HG03442 (cell line): ENCODE results near the gene PNKP.

Source experiments
- ATAC-seq: cut with Tn5 transposase; IDR thresholded peaks from one replicate; pipeline ENCODE4 v1.9.1; 2021; ENCODE audit warnings: mild to moderate bottlenecking, moderate library complexity; ENCODE audit not compliant: unreplicated experiment

Gene PNKP

DNA sequence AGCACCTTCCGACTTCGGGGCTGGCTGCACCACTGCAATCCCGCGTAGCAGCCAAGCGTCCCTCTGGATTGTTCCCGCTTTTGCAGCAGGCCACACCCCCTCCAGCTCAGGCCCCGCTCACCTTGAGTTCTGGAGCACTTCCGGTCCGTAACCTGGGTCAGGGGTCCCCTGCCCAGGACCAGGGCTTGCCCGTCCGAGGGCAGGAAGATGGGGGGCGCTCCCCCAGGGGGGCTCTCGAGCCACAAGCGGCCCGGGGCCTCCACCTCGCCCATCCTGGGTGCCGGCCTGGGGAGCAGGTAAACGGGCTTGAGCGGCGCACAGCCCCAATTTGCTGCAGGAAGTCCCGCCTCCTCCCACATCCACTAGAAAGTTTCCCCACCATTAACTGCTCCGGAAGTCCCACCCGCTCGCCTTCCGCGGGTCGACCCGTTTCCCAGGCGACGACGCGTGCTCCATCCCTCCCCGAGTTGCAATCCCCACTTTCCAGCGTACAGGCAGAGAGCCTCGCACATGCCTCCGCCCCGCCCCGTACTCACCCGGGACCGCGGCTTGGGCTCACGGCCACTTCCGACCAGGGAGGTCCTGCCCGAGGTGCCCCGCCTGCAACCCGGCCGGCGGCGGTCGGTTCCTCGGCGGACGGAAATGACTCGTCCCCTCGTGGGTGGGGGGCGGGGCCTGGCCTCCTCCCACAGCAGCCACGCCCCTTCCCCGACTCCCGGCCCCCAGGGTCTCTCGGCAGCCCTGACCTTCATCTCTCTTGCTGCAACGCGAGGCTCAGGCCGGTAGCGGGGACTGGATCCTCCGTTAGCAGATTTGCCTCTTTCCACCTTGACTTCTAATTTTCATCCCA is at the start of gene PNKP:
TSS of gene PNKP (minus strand) at position 644 of the 850 bp plus-strand sequence. CDS start at position 272, 372 bp downstream.
- ATAC-seq: peak; percentile 34

DNA sequence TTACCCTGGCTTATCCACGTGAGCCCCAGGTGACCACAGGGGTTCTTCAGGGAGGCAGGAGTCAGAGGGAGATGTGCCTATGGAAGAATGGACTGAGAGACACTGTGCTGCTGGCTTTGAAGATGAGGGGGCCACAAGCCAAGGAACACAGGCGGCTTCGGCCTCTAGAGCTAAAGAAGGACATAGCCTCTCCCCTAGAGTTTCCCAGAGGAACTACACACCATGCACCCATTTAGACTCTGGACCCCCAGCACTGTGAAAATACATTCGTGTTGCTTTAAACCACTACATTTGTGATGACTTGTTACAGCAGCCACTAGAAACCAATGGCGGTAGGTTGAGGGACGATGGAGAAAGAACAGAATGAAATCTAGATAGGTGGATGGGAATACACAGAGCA is 47.9 kb upstream of the PNKP start:
- ATAC-seq: no peak

DNA sequence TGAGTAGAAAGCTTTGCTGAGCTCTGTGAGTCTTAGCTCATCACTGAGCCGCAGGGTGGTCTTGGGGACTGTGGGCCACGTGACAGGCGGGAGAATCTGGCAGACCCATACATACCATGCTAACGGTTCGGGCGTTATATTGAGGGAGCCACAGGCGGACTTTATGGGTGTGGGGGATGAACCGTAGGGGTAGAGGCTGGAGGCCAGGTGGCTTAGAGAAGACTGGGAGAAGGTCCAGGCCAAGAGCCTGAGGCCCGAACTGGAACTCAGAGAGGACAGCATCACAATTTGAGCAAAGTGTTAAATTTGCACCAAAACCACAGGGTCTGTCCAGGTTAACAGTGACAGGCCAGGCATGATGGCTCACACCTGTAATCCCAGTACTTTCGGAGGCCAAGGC is 46.3 kb upstream of the PNKP start:
- no peak for ATAC-seq

DNA sequence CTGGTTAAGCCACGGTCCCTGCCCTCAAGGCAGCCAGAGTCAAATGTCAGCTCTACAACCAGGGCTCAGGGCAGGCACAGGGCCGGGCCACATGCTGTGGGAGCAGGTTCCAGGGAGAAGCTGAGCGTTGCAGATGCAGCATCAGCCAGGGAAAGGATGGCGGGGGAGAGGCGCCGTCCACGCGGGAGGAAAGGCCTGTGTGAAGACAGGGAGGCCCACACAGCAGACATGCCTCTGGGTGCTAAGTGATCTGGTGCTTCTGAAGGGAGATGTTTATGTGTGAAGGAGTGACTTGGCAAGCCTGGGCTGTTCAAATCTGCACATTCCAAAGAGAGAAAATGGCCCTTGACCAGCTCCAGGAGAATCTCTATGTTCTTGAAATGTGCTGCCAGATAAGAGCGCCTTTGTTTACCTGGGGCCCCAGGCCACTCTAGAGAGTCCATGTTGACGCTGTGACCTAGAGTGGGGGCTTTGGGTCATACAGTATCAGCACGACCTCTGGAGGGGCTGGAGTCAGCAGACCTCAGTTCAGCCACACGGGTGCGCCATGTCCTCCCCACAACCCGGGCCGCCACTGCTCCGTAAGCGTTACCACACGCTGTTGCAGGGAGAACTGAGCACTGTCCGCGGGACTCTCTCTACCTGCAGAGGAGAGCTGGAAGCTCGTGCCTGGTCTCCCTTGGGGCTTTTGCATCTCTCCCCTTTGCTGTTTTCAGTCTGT is 45.7 kb upstream of the PNKP start:
- ATAC-seq: no peak

DNA sequence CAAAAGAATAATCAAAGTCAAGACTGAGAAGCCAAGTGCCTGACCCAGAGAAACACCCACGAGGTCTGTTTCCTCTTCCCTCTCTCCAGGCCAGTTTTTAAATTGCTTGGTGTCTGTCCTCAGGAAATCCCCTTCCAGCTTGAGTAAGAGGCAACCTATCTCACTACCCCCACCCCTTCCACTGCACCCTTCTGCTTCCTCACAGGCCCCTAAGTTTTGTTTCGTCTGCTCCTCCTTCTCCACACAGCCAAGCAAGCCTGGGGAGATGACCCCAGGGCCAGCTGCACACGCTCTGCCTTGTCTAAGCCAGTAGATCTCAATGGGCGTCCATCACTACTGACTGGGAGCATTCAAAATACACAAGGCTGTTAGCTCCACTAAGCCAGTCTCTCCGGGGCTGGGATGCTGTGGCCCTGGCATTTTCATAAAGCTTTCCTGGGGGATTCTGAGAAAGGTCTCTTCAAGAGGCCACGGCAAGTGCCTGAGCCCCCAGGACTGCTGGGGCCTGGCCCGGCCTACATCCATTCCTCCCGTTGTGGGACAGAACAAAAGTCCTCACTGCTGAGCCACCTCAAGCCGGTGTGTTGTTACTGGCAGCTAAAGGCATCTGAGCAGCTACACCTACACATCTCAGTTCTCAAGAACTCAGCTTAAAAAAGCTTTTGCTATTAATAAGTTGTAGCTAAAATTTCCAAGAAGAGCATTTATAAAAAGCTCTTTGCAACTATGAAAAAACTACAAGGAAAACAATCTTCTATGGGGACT is 44.2 kb upstream of the PNKP start:
- ATAC-seq: peak; percentile 33

DNA sequence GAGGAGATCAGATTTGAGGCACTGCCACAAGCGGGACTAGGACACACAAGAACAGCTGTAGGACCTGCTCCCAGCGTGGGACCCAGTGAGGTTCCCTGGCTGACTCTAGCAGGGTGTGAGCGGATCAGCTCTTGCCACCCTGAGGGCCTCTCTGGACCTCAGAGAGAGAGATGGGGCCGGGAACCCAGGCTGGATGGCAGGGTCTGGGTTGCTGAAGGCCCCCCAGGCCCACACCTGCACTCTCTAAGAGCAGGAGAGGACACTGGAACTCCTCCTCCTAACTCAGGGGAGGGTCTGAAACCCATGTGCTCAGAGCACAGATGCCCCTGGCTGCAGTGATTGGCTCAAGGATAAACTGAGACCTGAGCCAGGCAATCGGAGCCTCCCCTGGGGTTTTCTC is 42.8 kb upstream of the PNKP start:
- no peak for ATAC-seq

DNA sequence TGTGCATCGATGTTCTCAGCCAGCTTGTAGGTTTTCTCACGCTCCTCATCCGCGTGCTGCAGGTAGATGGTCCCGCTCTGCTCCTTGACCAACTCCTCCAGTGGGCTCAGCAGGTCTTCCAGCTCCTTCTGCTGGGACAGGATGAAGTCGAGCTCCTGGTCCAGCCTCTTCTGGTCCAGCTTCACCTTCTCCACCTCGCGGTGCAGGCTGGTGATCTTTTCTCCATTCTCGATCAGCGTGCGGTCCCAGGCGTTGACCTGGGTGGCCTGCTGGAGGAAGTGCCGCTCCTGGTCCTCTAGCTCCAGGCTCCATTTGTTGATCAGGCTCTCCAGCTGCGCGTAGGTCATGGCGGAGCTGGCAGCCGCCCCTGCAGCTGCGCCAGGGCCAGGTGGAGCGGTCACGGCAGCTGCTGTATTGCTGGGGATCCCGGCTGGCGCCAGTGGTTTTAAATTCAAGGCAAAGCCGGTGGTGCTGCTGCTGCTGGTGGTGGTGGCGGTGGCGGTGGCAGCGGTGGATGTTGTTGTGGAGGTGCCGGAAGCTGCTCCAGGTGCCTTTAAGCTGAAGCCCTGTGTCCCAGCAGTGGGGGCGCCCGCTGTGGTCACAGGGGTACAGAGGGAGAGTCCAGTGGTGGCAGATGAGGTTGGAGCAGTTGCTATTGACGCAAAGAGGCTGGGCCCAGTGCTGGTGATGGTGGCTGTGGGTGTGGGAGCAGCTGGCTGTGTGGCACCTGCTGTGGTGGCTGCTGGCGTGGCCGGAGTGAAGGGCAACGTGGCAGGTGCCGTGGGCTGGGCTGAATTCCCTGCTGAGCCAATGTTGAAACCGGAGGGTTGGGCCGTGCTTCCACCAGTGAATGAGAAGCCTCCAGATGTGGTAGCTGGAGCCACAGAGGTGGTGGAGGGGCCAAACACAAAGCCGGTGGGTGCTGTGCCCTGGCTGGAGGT is 41.4 kb upstream of the PNKP start:
- ATAC-seq: no peak

DNA sequence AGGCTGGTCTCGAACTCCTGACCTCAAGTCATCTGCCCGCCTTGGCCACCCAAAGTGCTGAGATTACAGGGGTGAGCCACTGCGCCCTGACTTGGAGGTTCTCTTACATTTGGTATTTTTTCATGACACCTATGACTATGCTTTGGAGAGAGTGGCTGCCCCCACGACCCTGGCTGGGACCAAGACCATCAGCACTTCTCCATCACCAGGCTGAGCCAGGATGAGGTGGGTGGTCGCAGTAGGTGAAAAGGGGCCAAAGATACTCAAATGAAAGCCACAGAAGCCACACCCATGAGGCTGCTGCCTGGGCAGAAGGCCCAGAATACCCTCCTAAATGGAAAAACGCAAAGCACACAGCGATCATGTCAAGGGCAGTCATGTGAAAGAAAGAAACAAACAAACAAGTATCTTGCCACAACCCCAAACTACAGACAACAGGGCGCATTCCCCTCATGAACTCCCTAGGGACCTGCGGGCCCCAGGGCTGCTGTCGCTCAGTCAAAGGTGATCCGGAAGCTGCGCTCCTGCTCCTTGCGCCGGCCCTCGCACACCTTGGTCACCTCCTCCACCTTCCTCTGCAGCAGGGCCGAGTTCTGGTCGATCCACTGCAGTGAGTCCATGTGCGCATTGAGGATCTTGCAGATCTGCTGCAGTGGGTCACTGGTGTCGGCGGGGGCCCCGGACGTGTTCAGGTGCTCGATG is 40.5 kb upstream of the PNKP start:
- ATAC-seq: no peak

DNA sequence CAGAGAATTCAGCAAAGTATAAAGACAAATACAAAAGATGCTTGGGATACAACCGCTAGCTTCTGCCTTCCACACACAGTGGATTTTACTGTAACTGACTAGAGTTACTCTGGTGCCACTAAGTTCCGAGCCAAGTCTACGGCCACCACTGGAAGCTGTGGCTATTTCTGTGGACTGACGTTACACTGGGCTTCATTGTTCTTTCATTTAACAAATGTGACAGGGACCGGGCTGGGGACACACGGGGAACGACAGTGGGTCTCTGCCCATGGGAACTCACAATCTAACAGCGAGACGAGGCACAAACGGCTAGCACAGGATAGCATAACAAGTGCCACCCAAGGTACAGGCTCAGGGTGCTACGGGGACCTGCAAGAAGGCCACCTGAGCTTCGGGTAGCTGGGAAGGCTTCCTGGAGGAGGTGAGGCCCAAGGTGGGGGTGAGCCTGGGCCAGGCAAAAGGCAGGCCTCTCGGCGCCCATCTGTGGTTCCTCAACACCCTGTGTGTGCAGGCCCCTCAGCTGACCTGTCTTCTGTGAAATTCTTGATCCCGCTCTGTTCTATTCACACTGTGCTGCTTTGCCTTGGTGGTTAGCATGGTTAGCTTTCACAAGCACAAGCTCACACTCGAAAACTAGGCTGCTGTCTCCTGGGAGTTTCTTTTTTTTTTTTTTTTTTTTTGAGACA is 39.6 kb upstream of the PNKP start:
- ATAC-seq: no peak

DNA sequence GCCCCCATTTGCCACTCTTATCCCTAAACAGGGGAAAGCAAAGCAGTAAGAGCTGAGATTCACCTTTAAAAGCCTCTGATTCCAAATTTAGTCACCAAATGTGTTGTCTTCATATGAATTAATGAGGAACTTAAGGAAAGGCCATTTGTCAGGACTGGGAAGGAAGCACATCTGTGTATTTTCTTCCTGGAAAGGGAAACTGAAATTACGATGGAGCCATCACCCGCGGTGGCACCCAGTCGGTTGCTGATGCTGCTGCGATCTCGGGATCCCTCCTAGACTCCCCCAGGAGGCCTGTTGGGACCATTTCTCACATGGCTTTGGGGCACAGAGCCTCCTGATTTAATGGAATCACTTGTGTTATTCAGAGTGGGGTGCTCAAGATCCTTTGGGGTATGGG is 36.8 kb upstream of the PNKP start:
- ATAC-seq: no peak

DNA sequence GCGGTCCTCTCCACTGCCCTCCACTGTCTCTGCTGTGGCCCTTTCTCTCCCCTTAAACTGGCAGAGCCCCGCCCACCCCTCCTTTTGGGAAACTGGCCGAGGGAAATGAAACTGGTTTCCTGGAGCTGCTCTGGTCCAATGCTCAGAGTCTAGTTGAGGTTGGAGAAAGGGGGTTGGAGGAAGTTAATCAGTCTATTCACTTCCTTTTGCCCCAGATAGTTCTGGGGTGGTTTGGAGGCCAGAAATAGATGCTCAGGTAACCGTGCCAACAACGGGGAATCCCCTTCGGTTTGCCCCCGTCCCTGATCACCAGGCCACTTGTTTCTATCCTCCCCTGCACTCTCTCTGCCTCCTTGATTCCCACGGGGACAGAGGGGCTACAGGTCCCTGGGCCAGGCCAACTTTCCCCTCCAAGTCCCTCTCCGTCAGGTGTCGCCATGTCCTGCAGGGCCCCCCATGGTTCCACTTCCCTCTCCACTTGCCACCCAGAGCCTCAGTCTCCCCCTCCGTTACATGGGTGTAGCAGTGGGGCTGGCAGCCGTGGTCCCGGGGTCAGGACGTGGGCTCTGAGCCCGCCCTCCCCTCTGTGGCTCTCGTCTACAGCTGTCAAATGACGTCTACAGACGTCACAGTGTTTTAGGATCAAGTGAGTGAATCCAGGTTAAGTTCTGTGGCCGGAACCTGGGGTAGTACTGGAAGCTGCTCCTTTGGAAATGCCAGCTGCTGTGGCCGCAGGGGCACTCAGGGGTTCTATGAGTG is 29.7 kb upstream of the PNKP start, which contains the start of gene IL4I1:
TSS of gene IL4I1 (minus strand) at position 25 of the 759 bp plus-strand sequence. CDS start 727 bp downstream, outside the sequence.
- ATAC-seq: peak; percentile 42

DNA sequence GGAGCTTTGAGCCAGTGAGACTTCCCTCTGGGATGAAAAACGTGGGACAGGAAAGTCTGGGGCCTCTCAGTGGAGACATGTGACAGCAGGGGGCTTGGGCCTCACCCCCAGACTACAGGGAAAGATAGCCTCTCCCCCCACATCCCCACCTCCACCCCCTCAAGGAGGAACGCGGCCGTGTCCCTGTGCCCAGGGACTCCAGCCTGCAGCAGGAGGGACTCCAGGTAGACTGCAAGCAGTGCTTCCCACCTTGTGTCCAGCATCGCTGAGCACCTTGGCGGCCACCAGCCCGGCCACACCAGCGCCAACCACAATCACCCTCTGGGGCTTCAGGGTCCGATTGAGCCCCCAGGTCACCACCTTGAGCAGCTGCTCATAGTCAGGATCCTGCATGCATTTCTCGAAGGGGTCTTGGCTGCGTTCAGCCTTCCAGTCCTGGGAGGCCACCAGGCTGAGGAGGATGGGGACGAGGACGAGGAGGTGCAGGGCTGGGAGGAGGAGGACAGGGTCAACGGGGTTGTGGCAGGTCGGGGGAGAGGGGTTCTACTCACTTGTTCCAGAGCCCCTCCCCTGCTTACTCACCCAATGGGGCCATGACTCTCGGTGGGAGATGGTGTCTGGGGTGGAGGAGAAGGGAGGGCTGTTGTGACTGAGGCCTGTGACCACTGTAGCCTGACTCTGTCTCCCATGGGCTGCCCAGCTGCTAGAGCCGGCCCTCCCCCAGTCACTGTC is 28.4 kb upstream of the PNKP start:
- ATAC-seq: no peak

DNA sequence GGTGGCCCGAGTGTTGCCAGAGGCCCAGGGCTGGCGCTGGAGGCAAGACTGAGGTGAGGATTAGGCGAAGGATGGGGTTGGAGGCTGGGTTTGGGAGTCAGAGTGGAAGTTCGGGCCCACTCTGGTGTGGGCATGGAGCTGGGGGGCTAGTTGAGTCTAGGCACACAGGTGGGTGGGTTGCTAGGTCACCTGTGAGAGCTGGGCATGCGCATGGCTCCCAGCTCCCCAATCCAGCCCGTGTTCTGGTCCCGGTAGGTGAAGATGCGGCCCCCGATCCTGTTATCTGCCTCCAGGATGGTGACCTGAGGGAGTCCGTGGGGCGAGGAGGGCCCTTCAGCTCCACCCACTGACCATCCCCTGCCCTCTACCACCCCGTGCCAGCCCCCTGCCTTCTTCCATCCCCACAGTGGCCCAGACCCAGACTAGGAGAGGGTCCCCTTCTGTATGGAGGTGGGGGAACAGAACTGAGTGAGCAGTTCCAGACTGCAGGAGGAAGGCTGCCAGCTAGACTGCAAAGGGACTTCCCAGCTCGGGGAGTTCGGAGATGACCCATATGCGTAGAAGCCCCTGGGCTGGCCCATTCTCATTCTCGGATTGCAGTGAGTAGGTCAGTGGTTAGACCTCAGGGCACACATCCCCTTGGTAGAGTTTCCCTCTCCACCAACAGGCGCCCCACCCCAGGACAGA is 27.6 kb upstream of the PNKP start:
- no peak for ATAC-seq

DNA sequence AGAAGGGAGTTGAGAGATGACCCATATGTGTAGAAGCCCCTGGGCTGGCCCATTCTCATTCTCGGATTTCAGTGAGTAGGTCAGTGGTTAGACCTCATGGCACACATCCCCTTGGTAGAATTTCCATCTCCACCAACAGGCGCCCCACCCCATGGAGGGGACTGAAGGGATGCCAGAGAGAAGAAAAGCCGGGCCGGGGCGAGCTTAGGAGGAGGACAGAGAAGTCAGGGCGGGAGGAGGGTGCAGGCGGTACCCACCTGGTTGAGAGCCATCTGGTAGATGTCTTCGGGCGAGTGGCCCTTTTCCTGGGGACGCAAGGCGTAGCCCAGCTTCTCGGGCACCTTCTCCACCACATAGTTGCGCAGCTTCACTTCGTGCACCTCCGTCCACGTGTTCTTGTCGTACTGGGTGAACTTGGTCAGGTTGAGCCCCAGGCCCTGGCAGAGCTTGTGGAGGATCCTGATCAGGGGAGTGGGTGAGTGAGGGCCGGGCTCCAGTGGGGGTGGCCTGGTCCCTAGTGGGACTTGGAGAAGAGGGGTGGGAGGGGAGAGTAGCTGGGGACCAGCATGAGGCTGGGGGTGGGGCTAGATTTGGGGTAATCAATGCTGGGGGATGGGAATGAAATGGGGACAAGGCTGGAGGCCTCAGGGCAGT is 26.8 kb upstream of the PNKP start:
- no peak for ATAC-seq

DNA sequence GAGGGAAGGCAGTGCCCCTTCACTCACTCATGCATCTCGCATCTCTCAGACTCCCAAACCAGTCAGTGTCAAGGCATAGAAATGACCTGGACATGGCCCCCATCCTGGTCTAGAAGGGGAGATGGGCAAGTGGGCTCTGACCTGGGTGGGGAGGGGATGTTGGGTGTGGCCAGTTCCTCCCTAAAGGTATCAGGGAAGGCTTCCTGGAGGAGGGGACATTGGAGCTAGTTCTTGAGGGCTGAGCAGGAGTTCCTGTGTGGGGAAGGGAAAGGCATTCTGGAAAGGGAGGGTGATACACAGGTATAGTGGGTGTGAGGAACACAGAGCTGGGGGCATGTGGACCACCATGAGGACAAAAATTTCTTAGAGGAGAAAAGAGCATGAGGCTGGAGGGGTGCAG is 25.3 kb upstream of the PNKP start:
- no peak for ATAC-seq

DNA sequence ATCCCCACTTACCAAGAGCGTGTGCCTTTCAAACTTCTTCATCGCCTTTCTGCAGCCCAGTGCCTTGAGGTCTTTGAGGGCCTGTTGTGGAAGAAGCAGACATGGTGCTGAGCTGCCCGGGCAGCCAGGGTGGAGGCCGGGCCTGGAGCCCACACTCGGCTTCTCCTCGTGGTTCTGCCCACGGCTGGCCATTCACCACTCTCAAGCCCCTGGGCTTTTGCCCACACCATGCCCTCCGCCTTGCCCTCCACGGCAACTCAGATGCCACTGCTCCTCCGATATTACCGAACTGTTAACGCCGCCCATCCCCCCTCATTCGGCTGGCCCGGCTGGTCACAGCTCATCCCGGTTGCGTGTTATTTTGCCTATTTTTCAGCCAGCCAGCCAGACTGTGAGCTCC is 24.0 kb upstream of the PNKP start:
- no peak for ATAC-seq
